Kidney tubule cell (primary cell): ENCODE results near the gene UBTD2.
A peak's percentile ranks its signal among the peaks of the same experiment; 100 is the strongest.
"Not testable (repeated sequence)": the region's sequence is repeated elsewhere in the genome, so short reads cannot be mapped to it uniquely, and the experiment has no call there.

Experiments used
- DNase-seq: peaks from one replicate; pipeline ENCODE4 v3.0.0-alpha.2; 2018; ENCODE audit warnings: low spot score

The UBTD2 gene

GRCh38 chr5:172251419-172251818, 32.1 kb downstream of the UBTD2 start:
- no peak for DNase-seq

GRCh38 chr5:172248637-172249036, 34.9 kb downstream of the UBTD2 start:
- DNase-seq, result no peak

- no peak for DNase-seq
Measured at GRCh38 chr5:172245703-172246125, 37.9 kb downstream of the UBTD2 start.

GRCh38 chr5:172245046-172245445, 38.5 kb downstream of the UBTD2 start:
- no peak for DNase-seq

GRCh38 chr5:172243302-172243701, 40.3 kb downstream of the UBTD2 start:
- no peak for DNase-seq

GRCh38 chr5:172238334-172238733, 45.2 kb downstream of the UBTD2 start:
- DNase-seq, result no peak

GRCh38 chr5:172235827-172236736, 47.5 kb downstream of the UBTD2 start:
- peak; percentile 36 for DNase-seq

GRCh38 chr5:172235132-172235780, 48.3 kb downstream of the UBTD2 start:
- DNase-seq, result peak; percentile 55

- DNase-seq, result no peak
Measured at GRCh38 chr5:172234031-172234430, 49.5 kb downstream of the UBTD2 start.

GRCh38 chr5:172229904-172230303, 53.7 kb downstream of the UBTD2 start:
- DNase-seq, result no peak

- no peak for DNase-seq
Measured at GRCh38 chr5:172224996-172225395, 58.6 kb downstream of the UBTD2 start.

- no peak for DNase-seq
Measured at GRCh38 chr5:172223901-172224873, 59.4 kb downstream of the UBTD2 start.

GRCh38 chr5:172219296-172219695, 64.3 kb downstream of the UBTD2 start:
- DNase-seq, result no peak

GRCh38 chr5:172216345-172216744, 67.2 kb downstream of the UBTD2 start:
- DNase-seq, result no peak

GRCh38 chr5:172213126-172213525, 70.4 kb downstream of the UBTD2 start:
- no peak for DNase-seq

GRCh38 chr5:172211676-172212075, 71.9 kb downstream of the UBTD2 start:
- DNase-seq, result no peak

GRCh38 chr5:172209714-172210113, 73.8 kb downstream of the UBTD2 start:
- no peak for DNase-seq

GRCh38 chr5:172207511-172207910, 76.1 kb downstream of the UBTD2 start:
- DNase-seq, result no peak

GRCh38 chr5:172205984-172206383, 77.6 kb downstream of the UBTD2 start:
- DNase-seq, result not testable (repeated sequence)

GRCh38 chr5:172200476-172200875, 83.1 kb downstream of the UBTD2 start:
- no peak for DNase-seq

- no peak for DNase-seq
Measured at GRCh38 chr5:172199446-172199845, 84.1 kb downstream of the UBTD2 start.

GRCh38 chr5:172197775-172198174, 85.8 kb downstream of the UBTD2 start:
- not testable (repeated sequence) for DNase-seq
